NCI-H128 (cell line): ENCODE measurements around the gene WIPF3.

Source experiments
- DNase-seq: peaks from one replicate; lab custom pipeline; 2025; ENCODE audit not compliant: unreplicated experiment; lab: John Stamatoyannopoulos, UW

The WIPF3 gene, protein sequence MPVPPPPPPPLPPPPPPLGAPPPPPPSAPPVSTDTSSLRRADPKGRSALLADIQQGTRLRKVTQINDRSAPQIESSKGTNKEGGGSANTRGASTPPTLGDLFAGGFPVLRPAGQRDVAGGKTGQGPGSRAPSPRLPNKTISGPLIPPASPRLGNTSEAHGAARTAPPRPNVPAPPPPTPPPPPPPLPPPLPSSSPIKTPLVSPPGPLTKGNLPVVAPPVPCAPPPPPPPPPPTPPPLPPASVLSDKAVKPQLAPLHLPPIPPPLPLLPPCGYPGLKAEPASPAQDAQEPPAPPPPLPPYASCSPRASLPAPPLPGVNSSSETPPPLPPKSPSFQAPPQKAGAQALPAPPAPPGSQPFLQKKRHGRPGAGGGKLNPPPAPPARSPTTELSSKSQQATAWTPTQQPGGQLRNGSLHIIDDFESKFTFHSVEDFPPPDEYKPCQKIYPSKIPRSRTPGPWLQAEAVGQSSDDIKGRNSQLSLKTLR

DNA sequence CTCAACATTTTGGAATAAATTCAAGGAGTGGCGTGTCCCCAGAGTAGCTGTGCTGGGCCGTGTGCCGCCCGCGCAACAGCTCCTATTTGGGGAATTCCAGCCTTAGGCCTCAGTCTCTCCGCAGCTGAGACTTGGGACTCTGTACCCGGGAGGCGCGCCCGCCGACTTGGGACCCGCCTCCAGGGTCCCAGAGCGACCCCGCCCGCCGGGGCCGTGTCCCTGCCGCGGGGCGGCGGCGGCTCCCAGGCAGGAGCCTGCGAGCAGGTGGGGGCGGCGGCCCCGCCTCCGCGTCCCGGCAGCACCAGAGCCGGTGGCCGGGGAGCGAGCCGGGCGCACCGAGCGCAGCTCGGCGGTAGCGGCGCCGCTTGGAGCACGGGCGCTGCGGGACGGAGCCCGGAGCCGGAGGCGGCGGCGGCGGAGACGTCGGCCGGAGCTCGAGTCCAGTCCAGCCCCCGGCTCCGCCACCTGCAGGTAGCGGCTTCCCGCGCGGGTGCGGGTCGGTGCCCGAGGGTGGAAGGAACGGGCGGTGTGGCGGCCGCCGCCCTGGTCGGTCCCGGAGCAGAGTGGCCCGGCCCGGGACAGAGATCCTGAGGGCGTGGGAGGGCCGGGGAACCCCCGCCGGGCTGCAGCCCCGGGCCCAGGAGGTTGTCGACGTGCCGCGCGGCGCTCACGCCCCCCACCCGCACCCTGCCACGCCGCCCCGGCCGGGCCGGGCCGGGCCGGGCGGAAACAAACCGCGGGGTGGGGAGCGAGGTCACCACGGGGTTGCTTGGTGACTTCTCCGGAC, at the start of gene WIPF3:
Gene WIPF3, plus strand, starts transcription at position 301 of the 787 bp plus-strand sequence. CDS start 28,217 bp downstream, outside the sequence.
- no peak for DNase-seq

DNA sequence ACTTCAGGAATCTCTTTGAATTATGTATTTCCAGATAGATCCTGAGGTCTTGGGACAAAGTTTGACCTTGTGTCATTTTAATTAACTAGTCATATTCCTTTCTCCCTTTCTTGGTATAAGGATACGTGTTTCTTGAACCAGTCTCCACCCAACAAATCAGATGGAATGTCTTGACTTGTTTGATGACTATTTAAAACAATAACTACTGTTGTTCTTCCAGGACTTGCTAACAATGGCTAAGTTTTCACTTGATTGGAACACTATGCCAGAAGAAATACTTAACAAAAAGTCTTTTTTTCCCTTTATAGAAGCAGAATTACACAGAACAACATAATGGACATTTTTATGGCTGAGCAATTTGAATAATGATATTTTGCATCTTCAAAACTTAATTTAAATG, 43.0 kb upstream of the WIPF3 start:
- DNase-seq: no peak

DNA sequence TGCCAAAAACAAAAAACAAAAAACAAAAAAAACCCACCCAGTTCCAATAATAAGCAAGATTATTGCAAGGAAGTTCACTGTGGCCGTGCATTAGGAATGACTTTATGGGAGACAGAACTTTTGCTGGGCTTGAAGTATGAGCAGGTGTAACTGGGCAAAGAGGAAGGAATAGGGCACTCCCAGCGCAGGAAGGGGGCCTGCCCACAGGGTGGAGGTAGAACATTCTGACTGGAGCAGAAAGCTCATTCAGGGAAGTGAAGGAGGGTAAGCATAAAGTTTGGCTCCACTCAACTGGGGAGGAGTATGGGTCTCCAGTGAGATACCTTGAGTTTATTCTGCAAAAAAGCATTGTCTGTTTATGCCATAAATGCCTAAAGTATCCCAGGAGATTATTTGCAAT, 42.1 kb upstream of the WIPF3 start:
- no peak for DNase-seq

DNA sequence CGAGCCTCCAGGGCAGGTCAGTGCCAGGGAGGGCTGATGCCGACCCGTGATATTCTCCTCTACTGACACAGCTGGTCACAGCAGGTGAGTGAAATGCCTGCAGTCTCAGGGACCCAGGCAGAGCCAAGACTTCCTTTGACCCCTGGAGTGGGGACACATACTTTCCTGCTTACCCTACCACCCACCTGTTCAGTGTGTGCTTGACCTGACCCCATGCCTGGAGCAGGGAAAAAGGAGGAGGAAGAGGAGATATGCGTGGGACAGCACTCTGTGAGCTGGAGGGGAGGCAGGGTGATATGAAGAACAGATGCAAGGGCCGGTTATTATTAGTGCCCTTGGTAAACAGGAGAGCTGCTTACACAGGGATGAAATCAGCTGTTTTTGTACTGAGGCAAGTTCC, 40.8 kb upstream of the WIPF3 start:
- no peak for DNase-seq

DNA sequence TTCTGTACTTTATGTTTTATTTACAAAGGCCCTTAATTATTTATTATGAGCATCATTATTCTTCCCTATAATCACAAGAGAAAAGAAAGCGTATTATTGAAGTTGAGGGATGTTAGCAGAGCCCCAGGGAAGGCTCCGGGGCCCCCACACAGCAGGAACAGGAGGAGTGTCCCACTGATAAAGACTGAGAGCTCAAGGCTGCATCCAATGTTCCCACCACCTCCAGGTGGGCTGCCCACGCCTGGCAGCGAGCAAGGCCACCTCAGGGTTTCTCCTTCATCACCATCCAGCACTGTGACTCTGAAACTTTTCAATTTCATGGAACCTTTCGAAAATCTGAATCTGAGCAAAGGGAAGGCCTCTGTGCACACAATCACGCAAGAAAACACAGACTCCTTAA, 35.9 kb upstream of the WIPF3 start:
- DNase-seq: no peak

DNA sequence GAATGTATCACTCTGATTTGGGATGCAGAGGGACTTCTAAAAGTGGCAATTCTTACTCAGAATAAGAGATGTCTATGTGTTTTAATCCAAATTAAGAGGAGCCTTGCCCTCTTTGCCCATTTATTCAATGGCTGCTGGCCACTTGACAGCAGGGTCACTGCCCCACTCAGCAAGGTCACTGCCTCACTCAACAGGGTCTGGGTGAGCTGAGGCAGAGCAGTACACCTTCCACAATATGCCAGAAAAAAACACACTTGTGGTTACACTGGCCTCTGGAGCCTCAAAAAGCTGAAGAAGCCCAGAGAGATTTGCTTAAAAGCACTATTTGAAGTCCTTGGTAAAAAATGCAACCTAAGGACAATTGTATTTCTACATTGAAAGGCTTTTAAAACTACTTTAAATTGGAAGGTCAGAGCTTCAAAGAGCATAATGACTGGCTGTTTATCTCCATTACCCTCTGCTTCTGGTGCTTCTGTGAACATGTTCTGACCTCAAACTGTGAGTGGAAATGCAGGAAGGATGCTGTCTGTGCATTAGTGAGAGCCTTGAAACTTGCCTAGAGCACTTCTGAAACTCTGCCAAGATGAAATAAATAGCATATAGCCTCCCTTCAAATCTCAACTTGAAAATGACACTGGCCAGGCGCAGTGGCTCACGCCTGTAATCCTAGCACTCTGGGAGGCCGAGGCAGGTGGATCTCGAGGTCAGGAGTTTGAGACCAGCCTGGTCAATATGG, 35.1 kb upstream of the WIPF3 start:
- no peak for DNase-seq

DNA sequence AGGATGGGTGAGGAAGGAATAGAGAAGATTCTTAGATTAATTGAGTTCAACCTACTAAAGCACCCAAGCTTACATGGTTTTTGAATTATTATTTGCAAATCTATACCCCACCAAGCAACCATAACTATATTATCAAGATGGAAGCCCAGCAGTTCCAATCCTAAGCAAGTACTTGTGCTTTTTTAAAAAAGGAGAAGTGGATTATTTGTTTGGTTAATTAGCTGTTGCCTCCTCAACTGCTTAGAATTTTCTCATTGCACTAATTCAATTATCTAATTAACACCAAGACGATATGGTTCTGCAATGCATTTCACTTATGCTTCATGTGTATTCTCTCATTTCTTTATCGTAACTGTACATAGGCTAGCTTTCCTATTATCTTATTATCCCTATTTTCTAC, 27.3 kb upstream of the WIPF3 start:
- DNase-seq: no peak

DNA sequence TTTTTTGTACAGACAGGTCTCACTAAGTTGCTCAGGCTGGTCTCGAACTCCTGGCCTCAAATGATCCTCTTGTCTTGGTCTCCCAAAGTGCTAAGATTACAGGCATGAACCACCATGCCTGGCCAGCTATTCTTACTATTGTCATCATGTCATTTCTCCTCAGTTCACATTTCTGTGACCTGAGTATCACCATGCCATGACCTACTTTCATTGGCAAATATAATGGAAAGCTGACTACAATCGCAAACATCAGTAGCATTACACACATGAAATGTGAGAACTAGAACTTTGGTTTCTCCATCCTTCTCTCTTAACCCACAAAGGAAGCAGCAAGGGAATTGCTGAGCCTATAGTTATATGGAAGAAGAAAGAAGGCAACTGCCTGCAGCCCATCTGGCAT, 26.0 kb upstream of the WIPF3 start:
- no peak for DNase-seq

DNA sequence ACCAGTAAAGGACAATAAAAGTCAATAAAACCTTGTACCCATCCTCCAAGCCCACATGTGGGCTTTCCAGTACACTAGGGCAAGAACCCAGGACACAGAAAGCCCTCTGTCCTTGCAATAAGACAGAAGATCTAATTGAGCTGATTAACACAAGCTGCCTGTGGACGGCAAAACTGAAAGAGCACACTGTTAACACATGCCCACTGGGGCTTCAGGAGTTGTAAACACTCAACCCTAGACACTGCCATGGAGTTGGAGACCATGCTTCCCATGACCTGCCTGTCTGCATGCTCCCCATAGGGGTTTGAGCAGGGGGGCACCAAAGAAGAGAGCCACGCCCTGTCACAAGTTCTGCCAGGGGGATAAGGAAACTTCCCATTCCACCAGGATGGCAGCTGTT, 22.6 kb upstream of the WIPF3 start:
- DNase-seq: no peak

DNA sequence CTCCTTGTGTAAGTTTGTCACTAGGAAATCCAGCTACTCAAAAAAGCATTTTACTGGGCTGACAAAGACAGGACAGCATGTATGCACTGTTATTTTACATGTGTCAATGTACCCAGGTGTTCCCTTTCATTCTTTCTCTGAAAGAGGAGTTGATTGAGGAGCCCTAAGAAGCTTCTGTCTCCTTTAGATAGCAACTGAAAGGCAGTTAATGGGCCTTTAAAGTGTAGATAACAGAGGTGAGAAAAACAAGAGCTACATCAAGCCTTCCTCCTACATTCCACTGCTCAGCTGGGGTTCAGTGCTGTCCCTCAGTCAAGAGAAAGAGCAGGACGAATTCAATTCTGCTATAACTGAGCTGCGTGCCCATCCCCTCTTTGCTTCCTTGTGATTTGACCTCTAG, 12.8 kb upstream of the WIPF3 start:
- DNase-seq: no peak

DNA sequence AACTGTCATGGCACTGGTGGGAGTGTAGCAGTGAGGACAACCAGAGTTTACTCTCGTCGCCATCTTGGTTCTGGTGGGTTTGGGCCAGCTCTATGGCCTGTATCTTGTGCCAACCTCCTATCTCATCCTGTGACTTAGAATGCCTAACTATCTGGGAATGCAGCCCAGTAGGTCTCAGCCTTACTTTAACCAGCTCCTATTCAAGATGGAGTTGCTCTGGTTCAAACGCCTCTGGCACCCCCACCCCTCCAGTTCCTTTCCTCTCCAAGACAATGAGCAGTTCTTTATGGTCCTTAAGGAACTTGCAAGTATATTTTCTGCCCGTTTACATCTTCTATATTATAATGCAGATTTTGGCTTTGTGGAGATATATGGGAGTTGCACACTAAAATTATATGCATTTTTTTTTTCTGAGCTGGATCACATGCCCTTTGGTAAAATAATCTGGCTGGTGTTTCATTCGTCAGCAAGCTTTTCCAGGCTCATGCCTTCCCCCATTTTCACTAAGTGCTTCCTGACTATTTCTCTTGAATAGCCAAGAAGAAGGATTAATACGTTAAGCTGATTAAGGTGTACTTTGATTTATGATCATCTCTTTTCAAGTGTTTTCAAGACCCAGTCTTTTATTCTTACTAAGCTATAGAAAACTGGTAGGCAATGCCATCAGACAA, 11.2 kb upstream of the WIPF3 start:
- no peak for DNase-seq

DNA sequence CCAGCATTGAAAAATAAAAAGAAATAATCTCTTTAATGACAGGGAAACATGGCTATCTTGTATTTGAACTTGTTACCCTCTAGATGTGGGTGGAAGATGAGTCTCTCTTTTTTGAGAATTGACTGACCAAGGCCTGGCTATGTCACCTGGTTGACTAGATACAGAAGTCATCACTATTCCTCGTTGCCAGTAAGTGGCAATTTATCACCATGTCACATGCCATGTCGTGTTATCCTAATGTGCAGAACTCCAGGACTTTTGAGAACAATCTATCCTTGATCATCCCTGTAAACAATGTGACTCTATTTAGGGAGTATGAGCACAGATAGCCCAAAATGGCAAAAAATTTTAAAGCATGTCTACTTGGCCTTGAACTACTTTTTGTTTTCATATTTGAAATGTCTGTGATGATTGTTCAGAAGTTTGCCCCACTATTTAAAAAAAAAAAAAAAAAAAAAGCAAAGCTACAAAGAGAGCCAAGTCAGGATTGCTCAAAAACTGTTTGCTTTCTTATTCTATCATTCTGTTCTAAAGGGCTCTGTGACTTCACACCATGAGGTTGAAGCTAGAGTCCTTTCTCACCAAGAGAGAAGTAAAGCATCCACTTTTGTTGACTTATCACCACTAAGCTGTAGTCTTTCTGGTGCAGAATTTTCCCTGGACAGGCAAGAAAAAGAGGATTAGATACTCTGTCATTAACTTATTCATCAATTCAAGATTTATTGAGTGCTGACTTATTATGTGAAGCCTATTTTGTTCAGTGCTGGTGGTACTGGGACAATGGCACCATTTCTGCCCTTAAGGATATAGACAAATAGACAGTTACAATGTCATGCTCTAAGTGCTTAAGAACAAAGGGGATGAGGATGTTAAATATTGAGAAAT, 10.4 kb upstream of the WIPF3 start:
- DNase-seq: no peak

DNA sequence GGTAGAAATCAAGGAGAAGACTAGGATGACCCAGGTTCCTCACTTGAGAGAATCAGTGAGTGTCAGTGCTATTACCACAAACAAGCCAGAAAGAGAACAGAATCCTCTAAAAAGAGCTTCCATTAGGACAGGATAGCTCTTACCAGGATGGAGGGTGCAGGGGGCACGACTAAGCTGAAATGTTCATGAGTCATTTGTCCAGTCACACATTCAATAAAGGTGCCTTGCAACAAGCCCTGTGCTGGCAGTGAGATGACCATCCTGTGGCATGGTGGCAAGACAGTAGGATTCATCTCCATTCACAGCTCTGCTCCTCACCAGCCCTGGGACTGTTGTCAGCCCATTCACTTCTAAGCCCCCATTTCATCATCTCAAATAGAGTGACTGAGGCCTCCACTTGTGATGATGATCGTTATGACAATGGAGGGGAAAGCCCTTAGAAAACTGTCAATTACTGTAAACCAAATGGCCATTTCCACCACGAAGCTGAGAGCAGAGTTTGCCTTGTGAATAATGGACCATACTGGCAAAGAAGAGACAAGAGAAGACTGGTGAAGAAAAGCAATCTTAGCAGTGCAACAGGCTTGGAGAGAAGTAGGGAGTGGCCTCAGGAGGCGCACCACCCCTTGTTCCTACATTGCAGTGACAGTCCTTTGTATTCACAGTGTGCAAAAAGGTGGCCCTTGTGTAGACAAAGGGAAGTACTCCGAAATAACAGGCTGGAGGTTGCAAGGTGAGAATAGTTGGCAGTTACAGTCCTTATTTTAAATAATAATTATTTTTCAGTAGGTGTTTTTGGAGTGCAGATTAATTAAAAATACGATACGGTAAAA, 9.0 kb upstream of the WIPF3 start:
- DNase-seq: no peak

DNA sequence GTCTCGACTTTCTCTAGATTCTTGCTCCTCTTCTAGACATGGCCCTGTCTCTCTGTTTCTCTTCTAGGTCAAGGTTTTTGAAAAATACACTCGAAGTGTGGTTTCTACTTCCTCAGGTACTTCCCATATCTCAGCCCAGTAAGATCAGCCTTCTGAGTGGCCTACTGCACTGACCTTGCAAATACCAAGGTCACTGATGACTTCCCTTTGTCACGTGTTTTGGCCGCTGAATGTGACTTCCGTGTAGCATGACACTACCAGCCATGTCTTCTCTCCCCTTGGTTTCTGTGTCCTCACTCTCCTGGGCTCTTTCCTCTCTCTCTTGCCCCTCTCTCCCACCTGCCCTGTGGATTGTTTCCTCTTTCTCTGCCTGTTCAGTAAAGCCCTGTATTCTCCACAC, 7.9 kb upstream of the WIPF3 start:
- no peak for DNase-seq

DNA sequence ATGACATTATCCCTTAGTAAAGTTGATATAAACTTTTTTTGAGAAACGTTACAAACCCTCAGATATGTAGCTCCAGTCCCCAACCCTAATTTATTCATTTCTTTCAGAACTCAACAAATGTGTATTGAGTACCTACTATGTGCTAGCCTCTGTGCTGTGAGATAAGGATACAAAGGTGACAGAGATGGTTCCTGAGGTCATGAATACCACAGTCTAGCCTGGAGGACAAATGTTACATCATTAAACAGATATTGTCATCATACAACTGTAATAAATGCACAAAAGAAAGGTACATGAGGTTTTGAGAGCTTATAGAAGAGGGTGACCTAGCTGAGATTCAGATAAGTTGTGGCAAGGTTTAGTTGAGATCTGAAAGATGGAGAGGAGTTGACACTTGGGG, 4.4 kb upstream of the WIPF3 start:
- DNase-seq: no peak

DNA sequence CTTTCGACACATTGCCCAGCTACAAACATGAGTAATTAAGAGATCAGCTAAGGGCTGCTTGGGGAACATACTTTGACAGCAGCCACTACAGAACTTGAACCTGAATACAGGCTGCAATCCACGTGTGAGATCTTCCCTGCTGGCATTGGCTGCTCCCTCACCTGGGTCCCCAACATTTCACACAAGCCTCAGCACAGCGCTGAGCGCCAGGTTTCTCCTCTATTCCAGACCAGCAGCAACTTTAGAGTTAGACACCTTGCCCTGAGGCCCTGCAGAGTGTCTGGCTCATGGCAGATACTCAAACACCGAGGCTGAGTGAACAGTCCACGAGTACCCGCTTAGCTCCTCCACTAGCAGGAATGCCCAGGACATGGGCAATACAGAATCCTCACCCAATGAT, 1.3 kb upstream of the WIPF3 start:
- no peak for DNase-seq

DNA sequence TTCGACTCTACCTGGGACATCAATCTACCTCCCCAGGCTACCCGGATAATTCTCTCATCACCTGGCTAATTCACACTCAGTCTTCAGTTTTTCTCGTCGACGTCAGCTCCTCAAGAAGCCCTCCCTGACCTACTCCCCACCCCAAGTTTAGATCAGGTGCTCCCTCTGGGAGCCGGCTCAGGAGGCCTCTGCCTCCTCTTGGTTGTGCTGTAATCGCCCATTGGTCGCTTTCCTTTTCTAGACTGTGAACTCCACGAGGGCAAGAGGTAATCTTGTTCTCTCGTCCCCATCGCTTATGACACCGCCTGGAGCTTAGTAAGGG, 461 bp upstream of the WIPF3 start:
- DNase-seq: no peak

DNA sequence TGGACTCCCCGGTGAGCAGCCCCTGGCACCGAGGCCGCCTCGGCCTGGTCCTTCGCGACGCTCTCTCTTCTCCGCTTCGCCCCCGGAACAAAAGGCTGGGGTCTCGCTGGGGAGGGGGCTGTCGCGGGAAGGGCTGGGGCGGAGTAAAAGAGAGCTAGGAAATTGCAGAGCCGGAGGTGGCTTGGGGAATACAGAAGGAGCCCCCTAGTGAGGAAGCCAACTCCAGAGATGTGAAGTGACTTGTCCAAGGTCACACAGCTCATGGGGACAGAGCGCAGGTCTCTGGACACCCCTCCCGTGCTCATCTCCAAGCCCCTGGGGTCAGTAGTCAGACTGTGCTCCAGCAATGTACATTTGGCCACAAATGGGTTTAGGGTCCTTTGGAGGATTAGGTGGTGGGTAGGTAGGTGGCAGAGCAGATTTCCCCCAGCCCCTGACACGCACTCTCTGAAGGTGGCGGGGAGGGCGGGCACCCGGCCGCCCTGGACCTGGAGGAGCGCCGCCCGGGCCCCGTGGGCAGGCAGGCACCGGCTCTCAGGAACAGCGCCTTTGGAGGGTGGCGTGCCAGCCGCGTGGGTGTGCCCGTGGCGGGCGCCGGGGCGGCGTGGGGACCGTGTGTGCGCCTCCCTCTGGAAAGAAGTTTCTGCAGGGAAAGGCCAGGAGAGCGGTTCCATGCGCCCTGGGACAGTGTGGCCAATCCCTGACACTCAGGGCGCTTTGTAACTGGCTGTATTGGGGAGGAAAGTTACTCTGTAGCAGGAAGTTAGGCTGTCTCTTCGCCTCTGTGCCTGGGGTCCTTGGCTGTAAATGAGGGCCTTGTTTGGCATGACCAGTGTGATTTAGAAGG, 910 bp downstream of the WIPF3 start:
- DNase-seq: no peak
